Activated naive CD4-positive, alpha-beta T cell (primary cell): Measurements from ENCODE around the gene SSBP2.
"Not testable (repeated sequence)": the region's sequence is repeated elsewhere in the genome, so short reads cannot be mapped to it uniquely, and the experiment has no call there.

Source experiments
- DNase-seq, 4 experiments: peaks; one replicate each; lab custom pipeline; 2025; lab: John Stamatoyannopoulos, UW

The SSBP2 gene

DNA sequence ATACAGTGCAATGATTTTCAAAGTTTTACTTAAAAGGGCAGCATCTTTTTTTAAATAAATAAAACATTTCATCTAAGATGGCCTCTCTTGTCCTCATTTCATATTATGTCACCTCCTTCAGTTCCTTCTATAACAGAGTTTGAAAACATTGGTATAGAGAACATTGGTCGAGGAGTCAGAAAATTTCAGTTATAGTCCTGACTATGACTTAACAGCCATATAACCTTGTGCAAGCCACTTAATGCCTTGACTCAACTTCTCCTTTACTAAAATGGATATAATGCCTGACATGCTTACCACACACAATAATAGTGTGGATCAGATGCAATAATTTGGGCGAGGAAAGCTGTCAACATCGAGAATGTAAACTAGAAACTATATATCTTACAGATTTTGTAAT is 22.6 kb downstream of the SSBP2 start:
- no peak for DNase-seq

GRCh38 chr5:81726297-81726696 is 24.6 kb downstream of the SSBP2 start:
- DNase-seq, result no peak

GRCh38 chr5:81724571-81724970 is 26.3 kb downstream of the SSBP2 start:
- DNase-seq, result no peak

DNA sequence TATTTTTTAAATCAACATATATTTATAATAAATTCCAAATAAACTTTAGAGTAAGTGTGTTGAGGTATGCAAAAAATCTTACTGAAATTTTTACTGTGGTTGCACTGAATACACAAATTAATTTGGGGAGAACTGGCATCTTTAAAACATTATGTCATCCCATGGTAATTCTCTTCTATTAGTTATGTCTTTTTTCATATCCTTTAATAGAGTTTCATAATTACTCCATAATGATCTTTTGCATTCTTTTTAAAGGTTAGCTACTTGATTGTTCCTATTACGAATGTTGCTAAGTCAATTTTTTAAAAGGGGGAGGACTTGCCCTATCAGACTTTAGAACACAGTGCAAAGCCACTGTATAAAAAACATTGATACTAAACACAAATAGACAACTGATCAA is 26.8 kb downstream of the SSBP2 start:
- no peak for DNase-seq

DNA sequence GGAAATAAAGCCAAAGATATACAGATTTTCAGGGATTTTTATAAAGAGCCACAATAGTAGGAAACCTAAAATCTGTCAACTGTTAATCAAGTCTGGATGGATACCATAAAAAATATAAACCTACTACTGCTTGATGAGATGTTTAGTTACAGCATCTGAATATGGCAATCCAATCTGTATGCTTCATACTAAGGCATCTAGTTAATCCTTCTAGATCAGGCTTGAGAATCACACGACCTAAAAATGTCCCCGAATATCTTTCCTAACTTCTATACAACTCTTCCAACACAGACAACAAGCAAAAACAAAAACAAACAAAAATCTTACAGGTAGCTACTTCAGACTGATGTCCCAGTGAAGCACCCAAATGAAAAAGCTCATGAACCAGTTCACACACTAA is 29.8 kb downstream of the SSBP2 start:
- DNase-seq, result no peak

GRCh38 chr5:81719743-81720345 is 31.1 kb downstream of the SSBP2 start:
- DNase-seq, result no peak

DNA sequence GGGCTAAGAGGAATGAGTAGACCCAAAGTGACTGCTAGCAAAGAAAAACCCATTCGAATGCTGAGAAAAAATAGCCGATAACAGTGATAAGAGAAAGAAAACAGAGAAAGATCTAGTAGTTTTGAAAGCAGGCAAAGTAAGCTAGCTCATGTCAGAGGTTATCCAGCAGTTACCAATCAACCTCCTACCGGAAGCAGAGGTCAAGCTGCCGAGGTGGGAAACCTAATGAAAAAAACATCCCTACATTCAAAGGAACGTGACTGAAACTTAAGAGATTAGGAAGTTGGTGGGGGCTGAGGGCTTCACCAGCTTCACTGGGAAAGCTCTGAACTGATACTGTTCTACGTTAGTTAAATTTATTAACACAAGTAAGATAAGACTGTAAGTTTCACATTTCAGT is 32.6 kb downstream of the SSBP2 start:
- no peak for DNase-seq

GRCh38 chr5:81717860-81718259 is 33.0 kb downstream of the SSBP2 start:
- no peak for DNase-seq

- DNase-seq, result no peak
These were observed 33.7 kb downstream of the SSBP2 start for GRCh38 chr5:81717226-81717625.

GRCh38 chr5:81714076-81714475 is 36.8 kb downstream of the SSBP2 start:
- not testable (repeated sequence) for DNase-seq

- no peak for DNase-seq
These were observed 42.0 kb downstream of the SSBP2 start for GRCh38 chr5:81708889-81709288.

DNA sequence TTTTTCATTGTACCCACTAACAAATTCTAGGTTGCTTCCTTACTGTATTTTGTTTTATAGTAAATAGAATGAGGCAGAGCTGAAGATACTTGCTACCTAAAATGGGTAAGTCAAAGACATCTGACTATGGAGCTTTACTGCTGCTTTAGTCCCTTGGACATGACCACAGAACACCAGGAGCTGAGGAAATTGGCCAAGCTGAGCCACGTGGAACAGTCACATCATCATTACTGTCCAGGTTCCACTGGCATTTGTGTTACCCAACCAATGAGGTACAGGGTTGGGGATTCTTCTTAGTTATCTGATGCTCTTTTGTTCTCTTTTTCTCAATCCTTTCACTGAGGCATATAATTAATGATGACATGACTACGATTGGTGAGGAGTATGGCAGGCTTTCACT is 47.1 kb downstream of the SSBP2 start:
- DNase-seq, result no peak

GRCh38 chr5:81700166-81700565 is 50.7 kb downstream of the SSBP2 start:
- DNase-seq, result no peak

DNA sequence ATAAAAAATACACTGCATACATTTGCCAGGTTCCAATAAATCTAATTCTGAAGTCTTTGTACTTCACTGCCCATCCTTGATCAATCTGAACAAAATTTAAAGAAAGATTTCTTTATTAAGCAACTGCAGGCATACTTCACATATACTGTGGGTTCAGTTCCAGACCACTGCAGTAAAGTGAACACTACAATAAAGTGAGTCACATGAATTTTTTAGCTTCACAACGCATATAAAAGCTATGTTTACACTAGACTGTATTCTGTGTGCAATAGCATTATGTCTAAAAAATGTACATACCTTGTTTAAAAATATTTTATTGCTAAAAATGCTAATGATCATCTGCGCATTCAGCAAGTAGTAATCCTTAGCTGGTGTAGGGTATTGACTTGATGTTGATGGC is 52.1 kb downstream of the SSBP2 start:
- no peak for DNase-seq

- DNase-seq, result no peak
These were observed 54.2 kb downstream of the SSBP2 start for GRCh38 chr5:81696418-81697397.

- DNase-seq, result no peak
These were observed 56.2 kb downstream of the SSBP2 start for GRCh38 chr5:81694726-81695125.

- no peak for DNase-seq
These were observed 62.7 kb downstream of the SSBP2 start for GRCh38 chr5:81688215-81688614.

DNA sequence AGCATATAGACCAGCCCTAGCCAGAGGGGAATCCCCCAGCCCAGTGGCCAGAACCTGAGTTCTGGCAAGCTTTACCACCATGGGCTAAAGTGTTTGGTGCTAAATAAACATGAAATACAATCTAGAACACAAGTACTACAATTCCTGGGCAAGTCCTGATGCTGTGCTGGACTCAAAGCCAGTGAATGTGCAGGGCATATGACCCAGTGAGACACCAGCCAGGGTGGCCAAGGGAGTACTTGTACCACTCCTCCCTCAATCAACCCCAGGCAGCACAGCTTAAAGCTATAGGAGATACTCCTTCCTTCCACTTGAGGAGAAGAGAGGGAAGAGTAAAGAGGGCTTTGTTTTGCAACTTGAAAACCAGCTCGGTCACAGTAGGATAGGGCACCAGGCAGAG is 63.6 kb downstream of the SSBP2 start:
- no peak for DNase-seq

- DNase-seq, result no peak
These were observed 65.4 kb downstream of the SSBP2 start for GRCh38 chr5:81685471-81685870.

- DNase-seq, result no peak
These were observed 71.0 kb downstream of the SSBP2 start for GRCh38 chr5:81679885-81680284.

GRCh38 chr5:81675420-81675819 is 75.5 kb downstream of the SSBP2 start:
- DNase-seq, result no peak

GRCh38 chr5:81665795-81666194 is 85.1 kb downstream of the SSBP2 start:
- DNase-seq, result no peak

DNA sequence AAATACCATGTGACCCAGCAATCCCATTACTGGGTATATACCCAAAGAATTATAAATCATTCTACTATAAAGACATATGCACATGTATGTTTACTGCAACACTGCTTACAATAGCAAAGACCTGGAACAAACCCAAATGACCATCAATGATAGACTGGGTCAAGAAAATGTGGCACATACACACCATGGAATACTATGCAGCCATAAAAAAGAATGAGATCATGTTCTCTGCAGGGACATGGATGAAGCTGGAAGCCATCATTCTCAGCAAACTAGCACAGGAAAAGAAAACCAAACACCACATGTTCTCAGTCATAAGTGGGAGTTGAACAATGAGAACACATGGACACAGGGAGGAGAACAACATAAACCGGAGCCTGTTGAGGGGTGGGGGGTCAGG is 90.3 kb downstream of the SSBP2 start:
- not testable (repeated sequence) for DNase-seq
